ENCODE measurements around the gene PHRF1. TPM values are rescaled to one million over a fixed set of nuclear protein-coding genes. Genes with fewer than 3 reads are reported as not detected.

PHRF1 gene
- total RNA-seq, 2 donors from 2014 or later = 20.8 to 55.2 TPM

DNA sequence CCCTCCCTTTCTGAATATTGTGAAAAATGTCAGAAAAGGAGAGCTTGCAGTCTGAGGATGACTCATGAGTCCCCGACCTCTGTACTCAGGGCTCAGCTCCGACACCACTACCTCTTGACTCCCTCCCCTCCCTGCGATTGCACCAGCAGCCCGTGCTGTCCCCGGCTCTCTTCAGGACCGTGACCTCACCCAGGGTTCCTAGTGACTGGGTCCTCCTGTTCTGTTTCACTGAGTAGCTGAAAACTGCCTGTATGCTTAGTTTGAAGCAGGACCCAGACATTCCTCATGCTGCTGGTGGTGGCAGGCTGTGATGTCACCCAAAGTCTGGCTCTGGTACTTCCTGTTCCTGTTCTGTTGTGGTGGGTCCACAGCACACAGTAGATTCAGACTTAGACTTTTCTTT lies 11.7 kb downstream of the PHRF1 start:
- intact Hi-C loops (cut with DNase I) = no loop called here
- no peaks in the 10 kb centered on the region for H3K9me3 ChIP-seq
- H3K36me3 ChIP-seq = peaks cover 12 to 27% of the 10 kb centered on the region in 2 donors
- TF ChIP-seq POLR2A (IDR thresholded peaks at IDR 0.05) (no peak), POLR2AphosphoS5 (IDR thresholded peaks at IDR 0.05) (no peak)
- TF ChIP-seq, protein P1, sequence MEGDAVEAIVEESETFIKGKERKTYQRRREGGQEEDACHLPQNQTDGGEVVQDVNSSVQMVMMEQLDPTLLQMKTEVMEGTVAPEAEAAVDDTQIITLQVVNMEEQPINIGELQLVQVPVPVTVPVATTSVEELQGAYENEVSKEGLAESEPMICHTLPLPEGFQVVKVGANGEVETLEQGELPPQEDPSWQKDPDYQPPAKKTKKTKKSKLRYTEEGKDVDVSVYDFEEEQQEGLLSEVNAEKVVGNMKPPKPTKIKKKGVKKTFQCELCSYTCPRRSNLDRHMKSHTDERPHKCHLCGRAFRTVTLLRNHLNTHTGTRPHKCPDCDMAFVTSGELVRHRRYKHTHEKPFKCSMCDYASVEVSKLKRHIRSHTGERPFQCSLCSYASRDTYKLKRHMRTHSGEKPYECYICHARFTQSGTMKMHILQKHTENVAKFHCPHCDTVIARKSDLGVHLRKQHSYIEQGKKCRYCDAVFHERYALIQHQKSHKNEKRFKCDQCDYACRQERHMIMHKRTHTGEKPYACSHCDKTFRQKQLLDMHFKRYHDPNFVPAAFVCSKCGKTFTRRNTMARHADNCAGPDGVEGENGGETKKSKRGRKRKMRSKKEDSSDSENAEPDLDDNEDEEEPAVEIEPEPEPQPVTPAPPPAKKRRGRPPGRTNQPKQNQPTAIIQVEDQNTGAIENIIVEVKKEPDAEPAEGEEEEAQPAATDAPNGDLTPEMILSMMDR (IDR thresholded peaks at IDR 0.05) = no peak
- no peaks in the 10 kb centered on the region for H3K27me3 ChIP-seq (replicated peaks; ENCODE audit: insufficient read depth)
- H3K4me1 ChIP-seq (replicated peaks) = no peaks in the 10 kb centered on the region
- no peak overlapping the region for H3K27ac ChIP-seq
- no peak for DNase-seq (ENCODE audit: low spot score)
- 75% methylated on average over 6 of the region's 6 CpGs for WGBS
- H3K4me3 ChIP-seq = no peak overlapping the region

DNA sequence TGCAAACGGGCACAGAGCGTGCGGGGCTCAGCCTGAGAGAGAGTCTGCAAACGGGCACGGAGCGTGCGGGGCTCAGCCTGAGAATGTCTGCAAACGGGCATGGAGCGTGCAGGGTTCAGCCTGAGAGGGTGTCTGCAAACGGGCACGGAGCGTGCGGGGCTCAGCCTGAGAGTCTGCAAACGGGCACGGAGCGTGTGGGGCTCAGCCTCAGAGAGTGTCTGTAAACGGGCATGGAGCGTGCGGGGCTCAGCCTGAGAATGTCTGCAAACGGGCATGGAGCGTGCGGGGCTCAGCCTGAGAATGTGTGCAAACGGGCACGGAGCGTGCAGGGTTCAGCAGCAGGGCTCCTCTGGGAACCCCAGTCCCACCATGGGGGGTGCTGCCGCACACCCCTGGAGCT lies 13.5 kb downstream of the PHRF1 start:
- H3K36me3 ChIP-seq = peaks cover 9 to 31% of the 10 kb centered on the region in 2 donors
- no peaks in the 10 kb centered on the region for H3K9me3 ChIP-seq
- no peak overlapping the region for H3K4me3 ChIP-seq
- intact Hi-C loops (cut with DNase I) = no loop called here
- H3K27me3 ChIP-seq (replicated peaks; ENCODE audit: insufficient read depth) = no peaks in the 10 kb centered on the region
- H3K27ac ChIP-seq = no peak overlapping the region
- no peak for DNase-seq (ENCODE audit: low spot score)
- no peaks in the 10 kb centered on the region for H3K4me1 ChIP-seq (replicated peaks)
- 90% methylated on average over 26 of the region's 26 CpGs for WGBS
- TF ChIP-seq, protein P1 (IDR thresholded peaks at IDR 0.05) = no peak
- no peak for TF ChIP-seq POLR2AphosphoS5 (IDR thresholded peaks at IDR 0.05)
- TF ChIP-seq POLR2A (IDR thresholded peaks at IDR 0.05) = no peak

- Histone ChIP-seq H3K4me3 (no peak overlapping the region), H3K36me3 (peaks cover 9 to 31% of the 10 kb centered on the region in 2 donors), H3K4me1 (replicated peaks) (no peaks in the 10 kb centered on the region), H3K27me3 (replicated peaks; ENCODE audit: insufficient read depth) (no peaks in the 10 kb centered on the region), H3K9me3 (no peaks in the 10 kb centered on the region), H3K27ac (no peak overlapping the region)
- no peak for DNase-seq (ENCODE audit: low spot score)
- intact Hi-C loops (cut with DNase I) = no loop called here
- WGBS = 78% methylated on average over 11 of the region's 11 CpGs
- TF ChIP-seq, protein P1 (IDR thresholded peaks at IDR 0.05) = no peak
- TF ChIP-seq POLR2AphosphoS5 (IDR thresholded peaks at IDR 0.05) = no peak
- TF ChIP-seq POLR2A (IDR thresholded peaks at IDR 0.05) = no peak
Observed at GRCh38 chr11:590997-591396, 14.7 kb downstream of the PHRF1 start.

DNA sequence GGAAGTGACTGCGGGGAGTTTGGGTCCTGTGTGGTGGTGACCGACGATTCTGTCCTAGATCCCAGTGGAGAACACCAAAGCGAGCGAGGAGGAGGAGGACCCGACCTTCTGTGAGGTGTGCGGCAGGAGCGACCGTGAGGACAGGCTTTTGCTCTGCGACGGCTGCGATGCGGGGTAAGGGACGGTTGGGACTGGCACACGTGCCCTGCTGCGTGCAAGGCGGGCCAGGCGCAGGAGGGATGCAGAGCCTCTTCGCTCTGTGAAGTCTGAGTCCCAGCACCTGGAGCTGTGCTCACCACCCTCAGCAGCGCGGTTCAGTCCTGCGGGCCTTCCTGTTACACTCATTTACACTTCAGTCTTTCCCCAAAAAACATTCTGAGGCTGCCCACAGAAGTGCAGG lies 16.2 kb downstream of the PHRF1 start:
- no peaks in the 10 kb centered on the region for H3K27me3 ChIP-seq (replicated peaks; ENCODE audit: insufficient read depth)
- WGBS = 95% methylated on average over 22 of the region's 22 CpGs
- H3K36me3 ChIP-seq = peaks cover 11 to 24% of the 10 kb centered on the region in 2 donors
- DNase-seq (ENCODE audit: low spot score) = no peak
- no peak for TF ChIP-seq POLR2A (IDR thresholded peaks at IDR 0.05)
- TF ChIP-seq POLR2AphosphoS5 (IDR thresholded peaks at IDR 0.05) = no peak
- TF ChIP-seq, protein P1 (IDR thresholded peaks at IDR 0.05) = no peak
- no peaks in the 10 kb centered on the region for H3K9me3 ChIP-seq
- no peak overlapping the region for H3K4me3 ChIP-seq
- no peak overlapping the region for H3K27ac ChIP-seq
- intact Hi-C loops (cut with DNase I) = no loop called here
- H3K4me1 ChIP-seq (replicated peaks) = no peaks in the 10 kb centered on the region

DNA sequence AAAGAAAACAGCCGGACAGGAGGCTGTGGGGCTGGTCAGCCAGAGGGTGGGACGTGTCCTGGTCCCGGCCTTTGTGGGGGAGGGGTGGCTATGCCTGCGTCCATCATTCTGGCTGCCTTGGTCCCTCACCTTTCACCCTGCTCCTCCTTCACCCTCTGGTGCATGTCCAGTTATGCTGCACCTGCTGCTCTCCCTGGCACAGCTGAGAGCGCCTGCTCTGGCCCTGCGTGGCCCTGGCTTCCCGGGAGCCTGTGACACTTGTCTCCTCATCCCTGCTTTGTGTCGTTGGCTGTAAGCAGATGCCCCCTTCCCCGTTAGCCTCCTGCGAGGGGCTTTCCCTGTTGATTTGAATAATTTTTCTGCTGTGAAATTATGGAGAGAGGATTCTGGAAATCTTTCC lies 16.6 kb downstream of the PHRF1 start:
- Histone ChIP-seq H3K4me3 (no peak overlapping the region), H3K27me3 (replicated peaks; ENCODE audit: insufficient read depth) (no peaks in the 10 kb centered on the region), H3K27ac (no peak overlapping the region), H3K4me1 (replicated peaks) (no peaks in the 10 kb centered on the region), H3K36me3 (peaks cover 11 to 21% of the 10 kb centered on the region in 2 donors), H3K9me3 (no peaks in the 10 kb centered on the region)
- WGBS = 89% methylated on average over 10 of the region's 10 CpGs
- intact Hi-C loops (cut with DNase I) = no loop called here
- DNase-seq (ENCODE audit: low spot score) = no peak
- TF ChIP-seq POLR2AphosphoS5 (IDR thresholded peaks at IDR 0.05) = no peak
- no peak for TF ChIP-seq POLR2A (IDR thresholded peaks at IDR 0.05)
- TF ChIP-seq, protein P1 (IDR thresholded peaks at IDR 0.05) = no peak

Data from prostate gland (tissue), 2 donors.